NT2/D1 (cell line): ENCODE measurements around the gene ASPSCR1.

Source experiments
- DNase-seq: peaks from one replicate; pipeline ENCODE4 v3.0.0-alpha.2; 2011; ENCODE audit warnings: low read depth, low spot score
- H3K27me3 ChIP-seq: 2 replicates; pipeline ENCODE4 v1.6.0; 2011; ENCODE audit warnings: mild to moderate bottlenecking; ENCODE audit not compliant: insufficient read length, insufficient read depth
- H3K36me3 ChIP-seq: 2 replicates; pipeline ENCODE4 v1.6.1; 2011; ENCODE audit warnings: mild to moderate bottlenecking, low read length, mixed read lengths; ENCODE audit not compliant: insufficient read depth, insufficient read length
- H3K4me1 ChIP-seq: 2 replicates; pipeline ENCODE4 v1.5.1; 2011; ENCODE audit not compliant: insufficient read depth, insufficient read length
- H3K4me3 ChIP-seq: 2 replicates; pipeline ENCODE4 v1.5.1; 2011; ENCODE audit warnings: low read depth; ENCODE audit not compliant: insufficient read length
- H3K9ac ChIP-seq: 2 replicates; pipeline ENCODE4 v1.6.0; 2011; ENCODE audit warnings: low read depth; ENCODE audit not compliant: insufficient read length
- H3K9me3 ChIP-seq: 2 replicates; pipeline ENCODE4 v1.5.1; 2011; ENCODE audit warnings: mild to moderate bottlenecking, low read length; ENCODE audit not compliant: insufficient read depth
- SUZ12 ChIP-seq: IDR thresholded peaks from 2 replicates; pipeline ENCODE4 v1.6.1; 2011; ENCODE audit not compliant: insufficient read length, insufficient read depth; ENCODE audit errors: extremely low read depth
- YY1 ChIP-seq: IDR thresholded peaks from 2 replicates; pipeline ENCODE4 v1.6.1; 2011; ENCODE audit not compliant: insufficient read length, insufficient read depth
- ZNF274 ChIP-seq: IDR thresholded peaks from 2 replicates; pipeline ENCODE4 v1.6.1; 2011; ENCODE audit warnings: mild to moderate bottlenecking, low read depth, low read length

ASPSCR1 gene

DNA sequence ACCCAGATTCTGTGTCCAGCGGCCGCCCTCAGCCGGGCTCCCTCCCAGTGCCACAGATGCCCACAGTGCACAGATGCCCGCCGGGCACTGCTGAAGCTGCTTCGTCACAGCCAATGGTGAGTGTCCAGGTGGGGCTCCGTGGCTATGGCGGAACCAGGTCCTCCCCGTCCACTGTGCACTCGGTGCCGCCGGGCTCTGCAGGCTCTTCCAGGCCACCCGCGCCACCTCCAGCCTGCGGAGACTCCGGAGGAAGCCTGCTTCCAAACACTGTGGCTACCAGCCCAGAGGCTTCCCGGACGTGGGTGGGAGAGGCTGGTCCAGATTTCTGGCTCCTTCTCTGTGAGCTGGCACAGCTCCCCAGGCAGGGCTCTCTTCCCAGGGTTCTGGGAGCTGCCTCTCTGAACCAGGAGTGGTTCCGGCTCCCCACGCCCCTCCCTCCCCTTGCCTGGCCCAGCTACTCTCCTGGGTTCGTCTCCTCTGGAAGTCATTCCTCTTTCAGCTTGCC lies 37.5 kb upstream of the ASPSCR1 start:
- TF ChIP-seq YY1 (no peak), SUZ12 (no peak), ZNF274 (no peak)
- Histone ChIP-seq H3K4me1 (peaks cover 26% of the 10 kb centered on the region), H3K9me3 (no peaks in the 10 kb centered on the region), H3K36me3 (peaks cover 11% of the 10 kb centered on the region), H3K27me3 (peaks cover 41% of the 10 kb centered on the region), H3K4me3 (no peak overlapping the region), H3K9ac (peak overlapping the region; percentile 26)
- DNase-seq: no peak

DNA sequence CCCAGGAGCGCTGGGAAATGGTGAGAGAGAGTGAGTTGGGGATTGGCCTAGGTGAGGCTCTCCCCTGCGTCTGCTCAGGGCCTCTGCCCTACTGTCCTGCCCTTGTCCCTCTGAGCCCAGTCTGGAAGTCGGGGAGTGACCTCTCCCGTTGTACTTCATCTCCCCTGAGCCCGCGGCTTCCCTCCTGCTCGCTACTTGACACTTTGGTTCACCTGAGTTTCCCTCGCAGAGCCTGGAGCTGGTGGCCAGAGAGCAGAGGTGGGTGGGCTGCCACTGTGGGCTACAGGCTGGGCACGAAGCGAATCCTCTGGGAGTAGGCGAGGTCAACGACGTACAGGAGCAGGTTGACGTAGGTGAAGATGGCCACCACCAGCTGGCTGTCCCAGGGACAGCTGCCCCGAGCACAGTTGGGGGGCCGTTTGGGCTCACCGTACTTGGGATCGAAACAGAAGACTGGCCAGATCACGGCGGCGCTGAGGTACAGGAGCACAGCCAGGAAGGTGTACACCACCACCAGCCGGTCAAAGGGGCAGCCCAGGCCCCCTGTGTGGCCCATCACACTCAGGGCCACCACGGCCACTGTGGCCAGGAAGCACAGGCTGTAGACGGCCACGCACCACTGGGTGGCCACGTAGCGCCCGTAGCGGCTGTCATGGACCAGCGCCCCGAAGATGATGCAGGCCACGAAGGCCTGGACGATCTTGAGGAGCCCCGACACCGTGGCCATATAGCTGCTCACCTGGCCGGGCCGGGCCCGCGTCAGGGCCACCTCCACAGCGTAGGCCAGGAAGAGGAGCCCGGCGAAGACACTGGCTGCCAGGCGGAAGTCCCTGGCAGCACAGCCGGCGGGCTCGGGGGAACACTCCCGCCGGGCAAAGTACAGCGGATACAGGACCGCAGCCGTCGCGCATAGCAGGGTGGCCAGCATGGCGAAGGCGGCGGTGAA lies 36.6 kb upstream of the ASPSCR1 start:
- peaks cover 41% of the 10 kb centered on the region for H3K27me3 ChIP-seq
- no peak overlapping the region for H3K4me3 ChIP-seq
- TF ChIP-seq SUZ12: no peak
- TF ChIP-seq ZNF274: no peak
- no peak for TF ChIP-seq YY1
- peaks cover 2% of the 10 kb centered on the region for H3K36me3 ChIP-seq
- H3K4me1 ChIP-seq: peaks cover 18% of the 10 kb centered on the region
- no peak for DNase-seq
- H3K9ac ChIP-seq: peak overlapping the region; percentile 44
- no peaks in the 10 kb centered on the region for H3K9me3 ChIP-seq

DNA sequence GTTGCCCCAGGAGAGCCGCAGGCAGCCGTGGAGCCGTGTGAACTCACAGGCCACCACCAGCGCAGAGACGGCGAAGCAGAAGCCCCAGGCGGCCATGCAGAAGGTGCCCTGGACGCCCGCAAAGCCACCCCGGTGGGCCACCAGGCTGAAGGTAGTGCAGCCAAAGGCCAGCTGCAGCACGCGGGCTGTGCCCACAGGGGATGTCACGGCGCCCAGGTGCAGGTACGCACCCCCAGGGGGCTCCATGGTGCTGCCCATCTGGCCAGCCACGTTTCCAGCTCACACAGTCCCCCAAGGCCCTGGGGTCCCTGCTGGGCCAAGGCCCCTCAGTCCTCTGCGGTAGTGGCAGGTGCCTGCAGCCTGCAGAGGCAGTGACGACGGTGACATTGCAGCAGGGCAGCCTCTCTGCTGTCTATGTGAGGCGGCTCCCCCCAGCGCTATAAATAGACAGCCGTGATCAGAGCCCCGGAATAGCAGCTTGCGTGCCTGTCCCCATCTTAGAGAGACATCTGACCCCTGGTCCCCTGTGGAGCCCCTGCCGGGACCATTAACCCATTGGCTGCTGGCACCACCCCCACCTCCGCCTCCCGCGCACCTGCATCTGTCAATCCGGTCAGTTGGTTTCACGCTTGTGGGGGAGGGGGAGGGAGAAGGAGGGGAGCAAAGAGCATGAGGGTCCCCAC lies 35.8 kb upstream of the ASPSCR1 start:
- no peak for TF ChIP-seq ZNF274
- TF ChIP-seq YY1: no peak
- TF ChIP-seq SUZ12: no peak
- H3K4me1 ChIP-seq: peaks cover 17% of the 10 kb centered on the region
- no peak overlapping the region for H3K9ac ChIP-seq
- no peak for DNase-seq
- H3K27me3 ChIP-seq: peaks cover 41% of the 10 kb centered on the region
- no peaks in the 10 kb centered on the region for H3K9me3 ChIP-seq
- no peaks in the 10 kb centered on the region for H3K36me3 ChIP-seq
- H3K4me3 ChIP-seq: no peak overlapping the region

DNA sequence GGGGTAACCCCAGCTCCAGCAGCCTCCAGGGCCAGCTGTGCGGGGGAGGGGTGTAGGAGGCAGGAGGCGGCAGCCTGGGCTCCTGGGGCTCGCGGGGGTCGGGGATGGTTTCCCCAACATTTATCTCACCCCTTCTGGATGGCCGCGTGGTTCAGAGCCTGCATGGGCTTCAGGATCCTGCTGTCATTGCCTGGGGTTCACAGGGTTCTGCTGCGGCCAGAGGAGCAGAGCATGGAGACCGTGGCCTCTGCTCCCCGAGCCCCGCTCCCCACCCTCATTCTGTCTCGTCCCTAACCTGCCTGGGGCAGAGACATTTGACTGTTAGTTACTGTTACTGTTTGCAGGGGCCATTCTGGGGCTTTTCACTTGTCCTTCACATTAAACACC lies 35.3 kb upstream of the ASPSCR1 start:
- H3K36me3 ChIP-seq: no peaks in the 10 kb centered on the region
- no peak overlapping the region for H3K4me3 ChIP-seq
- no peaks in the 10 kb centered on the region for H3K9me3 ChIP-seq
- TF ChIP-seq ZNF274: no peak
- TF ChIP-seq YY1: no peak
- TF ChIP-seq SUZ12: no peak
- H3K27me3 ChIP-seq: peaks cover 41% of the 10 kb centered on the region
- DNase-seq: no peak
- no peak overlapping the region for H3K9ac ChIP-seq
- peaks cover 19% of the 10 kb centered on the region for H3K4me1 ChIP-seq

DNA sequence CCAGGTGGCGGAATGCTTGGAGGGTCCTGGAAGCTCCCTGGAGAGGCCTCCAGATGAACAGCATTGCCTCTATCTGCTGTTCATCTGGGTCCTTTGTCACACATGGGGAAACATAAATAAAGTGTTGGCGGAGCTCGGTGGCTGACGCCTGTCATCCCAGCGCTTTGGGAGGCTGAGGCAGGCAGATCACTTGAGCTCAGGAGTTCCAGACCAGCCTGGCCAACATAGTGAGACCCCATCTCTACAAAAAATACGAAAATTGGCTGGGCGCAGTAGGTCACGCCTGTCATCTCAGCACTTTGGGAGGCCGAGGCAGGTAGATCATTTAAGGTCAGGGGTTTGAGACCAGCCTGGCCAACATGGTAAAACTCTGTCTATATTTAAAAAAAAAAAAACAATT lies 32.6 kb upstream of the ASPSCR1 start:
- peaks cover 18% of the 10 kb centered on the region for H3K4me1 ChIP-seq
- DNase-seq: no peak

DNA sequence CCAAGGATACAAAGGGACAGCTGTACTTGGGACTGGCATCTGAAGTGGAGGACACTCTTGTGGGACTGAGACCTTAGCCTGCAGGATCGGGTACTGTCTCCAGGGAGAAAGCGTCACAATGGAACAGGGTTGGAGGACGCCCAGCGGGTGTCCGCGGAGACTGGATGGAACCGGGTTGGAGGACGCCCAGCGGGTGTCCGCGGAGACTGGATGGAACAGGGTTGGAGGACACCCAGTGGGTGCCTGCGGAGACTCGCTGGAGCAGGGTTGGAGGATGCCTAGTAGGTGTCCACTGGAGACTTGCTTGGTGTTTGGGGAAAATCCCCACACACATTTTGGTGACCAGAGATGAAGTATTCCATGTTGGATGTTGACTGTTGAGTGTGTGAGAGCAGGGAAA lies 30.2 kb upstream of the ASPSCR1 start, which contains the start of gene MYADML2:
MYADML2 (minus strand) TSS at position 45 of the 400 bp plus-strand sequence. CDS start 5,492 bp downstream, outside the sequence.
- Histone ChIP-seq H3K36me3 (no peaks in the 10 kb centered on the region), H3K4me3 (no peak within 1 kb of the TSS), H3K27me3 (no peaks in the 10 kb centered on the region), H3K4me1 (peaks cover 8% of the 10 kb centered on the region), H3K9me3 (no peaks in the 10 kb centered on the region), H3K9ac (no peak within 1 kb of the TSS)
- no peak for DNase-seq
- TF ChIP-seq ZNF274 (no peak), YY1 (no peak), SUZ12 (no peak)

More for the DNA sequence above, 32.6 kb upstream of the ASPSCR1 start:
- no peak overlapping the region for H3K9ac ChIP-seq
- TF ChIP-seq SUZ12 (no peak), ZNF274 (no peak), YY1 (no peak)
- no peak overlapping the region for H3K4me3 ChIP-seq
- H3K36me3 ChIP-seq: no peaks in the 10 kb centered on the region
- no peaks in the 10 kb centered on the region for H3K9me3 ChIP-seq
- peaks cover 22% of the 10 kb centered on the region for H3K27me3 ChIP-seq
